H9 (cell line): ENCODE measurements around the gene C13orf46. TPM values are rescaled to one million over a fixed set of nuclear protein-coding genes. Genes with fewer than 3 reads are reported as not detected.
A peak's percentile ranks its signal among the peaks of the same experiment; 100 is the strongest.

ENCODE experiments used
- DNase-seq: peaks from one replicate; pipeline ENCODE4 v3.0.0-alpha.2; 2017
- H2AFZ ChIP-seq: one replicate; pipeline ENCODE4 v1.6.1; 2013; ENCODE audit warnings: mild to moderate bottlenecking, low read length, control low read depth, moderate library complexity
- H2AK5ac ChIP-seq: 2 replicates; pipeline ENCODE4 v1.6.1; 2013; ENCODE audit warnings: low read length, control low read depth, mixed read lengths; ENCODE audit not compliant: insufficient read length
- H2BK120ac ChIP-seq: one replicate; pipeline ENCODE4 v1.6.1; 2013; ENCODE audit warnings: low read depth, mild to moderate bottlenecking, low read length, control low read depth, inconsistent platforms; ENCODE audit not compliant: poor library complexity, severe bottlenecking
- H2BK12ac ChIP-seq: 2 replicates; pipeline ENCODE4 v1.6.1; 2013; ENCODE audit warnings: low read length, control low read depth, mixed read lengths, low read depth; ENCODE audit not compliant: insufficient read length
- H2BK15ac ChIP-seq: 2 replicates; pipeline ENCODE4 v1.6.1; 2013; ENCODE audit warnings: low read depth, low read length, control low read depth
- H2BK20ac ChIP-seq: one replicate; pipeline ENCODE4 v1.6.1; 2013; ENCODE audit warnings: low read depth, mild to moderate bottlenecking, low read length, control low read depth, inconsistent platforms; ENCODE audit not compliant: poor library complexity, severe bottlenecking
- H2BK5ac ChIP-seq: 2 replicates; pipeline ENCODE4 v1.6.1; 2013; ENCODE audit warnings: low read length, control low read depth, mixed read lengths; ENCODE audit not compliant: insufficient read length
- H3K14ac ChIP-seq: 2 replicates; pipeline ENCODE4 v1.6.1; 2013; ENCODE audit warnings: low read length, control low read depth; ENCODE audit not compliant: insufficient read depth
- H3K18ac ChIP-seq: 2 replicates; pipeline ENCODE4 v1.6.1; 2013; ENCODE audit warnings: low read depth, mild to moderate bottlenecking, mixed read lengths, low read length, control low read depth; ENCODE audit not compliant: insufficient read length
- H3K23ac ChIP-seq: 2 replicates; pipeline ENCODE4 v1.6.1; 2013; ENCODE audit warnings: low read length, control low read depth, mixed read lengths, low read depth; ENCODE audit not compliant: insufficient read length
- H3K23me2 ChIP-seq: 2 replicates; pipeline ENCODE4 v1.6.1; 2013; ENCODE audit warnings: low read depth, mild to moderate bottlenecking, mixed read lengths, low read length, control low read depth; ENCODE audit not compliant: insufficient read length, poor library complexity, severe bottlenecking
- H3K27ac ChIP-seq: 2 replicates; pipeline ENCODE4 v1.5.1; 2013; ENCODE audit warnings: low read length, control low read depth, mixed read lengths, low read depth; ENCODE audit not compliant: insufficient read length
- H3K27me3 ChIP-seq: 2 replicates; pipeline ENCODE4 v1.6.1; 2013; ENCODE audit warnings: low read length, control low read depth, inconsistent platforms; ENCODE audit not compliant: insufficient read depth
- H3K4ac ChIP-seq: 2 replicates; pipeline ENCODE4 v1.6.1; 2013; ENCODE audit warnings: low read depth, mild to moderate bottlenecking, control low read depth, inconsistent platforms, low read length, moderate library complexity
- H3K4me1 ChIP-seq: 2 replicates; pipeline ENCODE4 v1.6.1; 2013; ENCODE audit warnings: low read length, control low read depth, inconsistent platforms; ENCODE audit not compliant: insufficient read depth
- H3K4me2 ChIP-seq: 2 replicates; pipeline ENCODE4 v1.6.1; 2013; ENCODE audit warnings: low read length, control low read depth, mixed read lengths; ENCODE audit not compliant: insufficient read length, insufficient read depth
- H3K56ac ChIP-seq: 2 replicates; pipeline ENCODE4 v1.6.1; 2013; ENCODE audit warnings: low read depth, mild to moderate bottlenecking, mixed read lengths, low read length, control low read depth; ENCODE audit not compliant: insufficient read length
- H3K79me1 ChIP-seq: 2 replicates; pipeline ENCODE4 v1.6.1; 2013; ENCODE audit warnings: low read depth, mild to moderate bottlenecking, moderate library complexity, low read length, control low read depth, inconsistent platforms; ENCODE audit not compliant: insufficient read depth, poor library complexity, severe bottlenecking
- H3K79me2 ChIP-seq: 2 replicates; pipeline ENCODE4 v1.6.1; 2013; ENCODE audit warnings: low read length, control low read depth, inconsistent platforms; ENCODE audit not compliant: insufficient read depth
- H3K9ac ChIP-seq: 2 replicates; pipeline ENCODE4 v1.6.1; 2013; ENCODE audit warnings: low read length, control low read depth, mixed read lengths; ENCODE audit not compliant: insufficient read length; ENCODE audit errors: extremely low read depth
- H3K9me3 ChIP-seq: one replicate; pipeline ENCODE4 v1.6.1; 2013; ENCODE audit warnings: low read depth, low read length, inconsistent platforms; ENCODE audit not compliant: control insufficient read depth
- H3T11ph ChIP-seq: one replicate; pipeline ENCODE4 v1.6.1; 2013; ENCODE audit warnings: mild to moderate bottlenecking, low read length, control low read depth, inconsistent platforms
- H4K20me1 ChIP-seq: one replicate; pipeline ENCODE4 v1.6.1; 2013; ENCODE audit not compliant: control insufficient read depth, insufficient read length, insufficient read depth
- H4K5ac ChIP-seq: 2 replicates; pipeline ENCODE4 v1.6.1; 2013; ENCODE audit warnings: low read depth, mild to moderate bottlenecking, mixed read lengths, low read length, control low read depth; ENCODE audit not compliant: insufficient read length
- H4K8ac ChIP-seq: replicated peaks from 2 replicates; pipeline ENCODE4 v1.6.1; 2013; ENCODE audit warnings: low read length, control low read depth, mixed read lengths, low read depth; ENCODE audit not compliant: insufficient read length
- H4K91ac ChIP-seq: 2 replicates; pipeline ENCODE4 v1.6.1; 2013; ENCODE audit warnings: low read depth, mild to moderate bottlenecking, moderate library complexity, mixed read lengths, low read length, control low read depth; ENCODE audit not compliant: insufficient read length
- H3K27ac Mint-ChIP-seq, 3 experiments: 2 replicates in 2 of 3; 3 replicates in 1 of 3; pipeline ENCODE4 v1.8.0; 2020 to 2021; ENCODE audit warnings: mixed read lengths in 3 of 3, mild to moderate bottlenecking in 1 of 3, moderate library complexity in 1 of 3
- H3K27me3 Mint-ChIP-seq: 2 replicates; pipeline ENCODE4 v1.8.0; 2021; ENCODE audit warnings: low read depth, mild to moderate bottlenecking, moderate library complexity, mixed read lengths
- H3K36me3 Mint-ChIP-seq, 3 experiments: 2 replicates in 2 of 3; 3 replicates in 1 of 3; pipeline ENCODE4 v1.8.0; 2020 to 2021; ENCODE audit warnings: low read depth in 3 of 3, mixed read lengths in 3 of 3; ENCODE audit not compliant: insufficient read depth in 1 of 3
- H3K4me1 Mint-ChIP-seq, 2 experiments: 2 replicates each; pipeline ENCODE4 v1.8.0; 2020; ENCODE audit warnings: mixed read lengths in 2 of 2
- H3K4me3 Mint-ChIP-seq, 2 experiments: 2 replicates in 1 of 2; 3 replicates in 1 of 2; pipeline ENCODE4 v1.8.0; 2020 to 2021; ENCODE audit warnings: mild to moderate bottlenecking in 2 of 2, mixed read lengths in 2 of 2, moderate library complexity in 1 of 2
- H3K9me3 Mint-ChIP-seq, 2 experiments: 2 replicates in 1 of 2; 3 replicates in 1 of 2; pipeline ENCODE4 v1.8.0; 2020; ENCODE audit warnings: mild to moderate bottlenecking in 2 of 2, mixed read lengths in 2 of 2, moderate library complexity in 1 of 2
- WGBS: extraction: QIAGEN DNeasy Blood & Tissue Kit; methylation state at CpG from one replicate; pipeline ENCODE4 v1.1.7; 2013; ENCODE audit warnings: missing lambda C conversion rate, low lambda C conversion rate, mixed read lengths; ENCODE audit not compliant: insufficient read length; ENCODE audit errors: extremely low coverage; 5-methylcytosine and 5-hydroxymethylcytosine counted together
- total RNA-seq: library from RNA; stranded (reverse); gene quantifications from 2 replicates; pipeline ENCODE4 v1.2.1, GENCODE V29; 2021
- TF ChIP-seq, protein P1 (sequence below): fragments of 200-600 bp; sonication (generic); conservative IDR thresholded peaks from 3 replicates; pipeline ENCODE4 v1.8.0; 2021; ENCODE audit warnings: antibody characterized with exemption, mild to moderate bottlenecking

C13orf46 gene
- total RNA-seq, 1 experiment from 2014 or later = 0.55 TPM

DNA sequence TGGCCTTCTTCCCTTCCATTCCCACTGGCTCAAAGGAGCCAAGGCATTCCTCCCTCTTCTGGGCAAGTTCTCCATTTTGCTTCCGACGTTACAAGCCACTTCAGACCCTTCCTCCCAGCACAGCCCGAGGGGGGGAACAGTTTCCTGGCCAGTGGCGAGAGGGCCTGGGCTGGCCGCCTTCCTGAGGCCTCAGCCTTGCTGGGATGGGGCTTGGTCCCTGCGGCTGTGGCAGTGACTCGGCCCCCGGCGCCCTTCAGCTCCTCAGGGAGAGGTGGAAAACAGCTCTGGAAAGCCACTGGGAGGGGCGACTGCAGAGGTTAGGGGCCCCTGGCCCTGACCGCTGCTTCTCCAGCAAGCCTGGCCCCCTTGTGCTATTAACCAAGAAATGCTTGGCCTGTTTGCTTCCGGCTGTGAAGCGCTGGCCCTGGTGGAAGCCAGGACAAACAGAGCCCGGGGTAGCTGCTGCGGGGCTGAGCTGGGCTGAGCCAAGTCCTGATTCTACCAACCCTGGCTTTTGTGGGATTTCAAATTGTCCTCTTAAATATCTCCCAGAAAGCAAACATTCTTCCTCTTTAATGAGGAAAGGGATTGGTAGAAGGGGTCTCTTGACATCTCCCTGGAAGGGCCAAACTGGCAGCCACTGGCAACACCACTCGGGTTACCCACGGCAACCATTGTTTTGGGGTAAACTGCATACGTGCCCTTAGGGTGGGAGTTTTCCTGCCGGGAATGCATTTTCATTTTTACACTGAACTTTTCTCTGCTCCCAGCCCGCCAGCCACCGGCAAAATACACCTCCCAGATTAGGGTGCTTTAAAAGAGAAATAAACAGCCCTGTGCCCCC lies 38.7 kb downstream of the C13orf46 start:
- no peaks in the 10 kb centered on the region for H3K4me1 ChIP-seq
- H3K27me3 Mint-ChIP-seq = no peaks in the 10 kb centered on the region; the same call in none of the 2 replicates
- H3K23me2 ChIP-seq = no peaks in the 10 kb centered on the region
- no peaks in the 10 kb centered on the region for H3K79me2 ChIP-seq
- H3K18ac ChIP-seq = peak overlapping the region; percentile 33
- H4K91ac ChIP-seq = peak overlapping the region; percentile 14
- peak overlapping the region; percentile 20; the same call in 1 of the 2 replicates for H3K4ac ChIP-seq
- no peak overlapping the region for H2BK120ac ChIP-seq
- no peaks in the 10 kb centered on the region for H3K9me3 ChIP-seq
- no peak overlapping the region for H3K4me3 Mint-ChIP-seq
- H3K4me2 ChIP-seq = no peak overlapping the region
- no peaks in the 10 kb centered on the region for H3K9me3 Mint-ChIP-seq
- H4K20me1 ChIP-seq = no peaks in the 10 kb centered on the region
- H2BK20ac ChIP-seq = peak overlapping the region; percentile 91
- no peak overlapping the region for H4K8ac ChIP-seq
- H2BK5ac ChIP-seq = no peak overlapping the region
- H3K14ac ChIP-seq = peak overlapping the region; percentile 70
- no peak overlapping the region for H4K5ac ChIP-seq
- H3T11ph ChIP-seq = no peak overlapping the region
- TF ChIP-seq, protein P1, sequence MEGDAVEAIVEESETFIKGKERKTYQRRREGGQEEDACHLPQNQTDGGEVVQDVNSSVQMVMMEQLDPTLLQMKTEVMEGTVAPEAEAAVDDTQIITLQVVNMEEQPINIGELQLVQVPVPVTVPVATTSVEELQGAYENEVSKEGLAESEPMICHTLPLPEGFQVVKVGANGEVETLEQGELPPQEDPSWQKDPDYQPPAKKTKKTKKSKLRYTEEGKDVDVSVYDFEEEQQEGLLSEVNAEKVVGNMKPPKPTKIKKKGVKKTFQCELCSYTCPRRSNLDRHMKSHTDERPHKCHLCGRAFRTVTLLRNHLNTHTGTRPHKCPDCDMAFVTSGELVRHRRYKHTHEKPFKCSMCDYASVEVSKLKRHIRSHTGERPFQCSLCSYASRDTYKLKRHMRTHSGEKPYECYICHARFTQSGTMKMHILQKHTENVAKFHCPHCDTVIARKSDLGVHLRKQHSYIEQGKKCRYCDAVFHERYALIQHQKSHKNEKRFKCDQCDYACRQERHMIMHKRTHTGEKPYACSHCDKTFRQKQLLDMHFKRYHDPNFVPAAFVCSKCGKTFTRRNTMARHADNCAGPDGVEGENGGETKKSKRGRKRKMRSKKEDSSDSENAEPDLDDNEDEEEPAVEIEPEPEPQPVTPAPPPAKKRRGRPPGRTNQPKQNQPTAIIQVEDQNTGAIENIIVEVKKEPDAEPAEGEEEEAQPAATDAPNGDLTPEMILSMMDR = no peak
- no peak overlapping the region for H2BK12ac ChIP-seq
- no peak overlapping the region for H2AK5ac ChIP-seq
- no peaks in the 10 kb centered on the region for H3K79me1 ChIP-seq
- H3K27ac ChIP-seq = no peak overlapping the region
- H3K23ac ChIP-seq = no peak overlapping the region
- peak; percentile 53 for DNase-seq
- no CpG with 5 or more reads among the region's 21 CpGs for WGBS
- peaks cover 11 to 13% of the 10 kb centered on the region in 2 experiments for H3K4me1 Mint-ChIP-seq
- H2BK15ac ChIP-seq = no peak overlapping the region
- no peak overlapping the region for H3K9ac ChIP-seq
- no peak overlapping the region for H2AFZ ChIP-seq
- no peak overlapping the region for H3K56ac ChIP-seq
- H3K27ac Mint-ChIP-seq = no peak overlapping the region
- no peaks in the 10 kb centered on the region for H3K36me3 Mint-ChIP-seq
- H3K27me3 ChIP-seq = no peaks in the 10 kb centered on the region
